NCI-H2107 treated with DMSO at 0.1 percent for 48 hours (cell line): Measurements from ENCODE around the gene CHST8.
"Not testable (repeated sequence)": the region's sequence is repeated elsewhere in the genome, so short reads cannot be mapped to it uniquely, and the experiment has no call there.

Experiments
- DNase-seq: peaks from one replicate; lab custom pipeline; 2025; ENCODE audit not compliant: unreplicated experiment; lab: John Stamatoyannopoulos, UW

The CHST8 gene

DNA sequence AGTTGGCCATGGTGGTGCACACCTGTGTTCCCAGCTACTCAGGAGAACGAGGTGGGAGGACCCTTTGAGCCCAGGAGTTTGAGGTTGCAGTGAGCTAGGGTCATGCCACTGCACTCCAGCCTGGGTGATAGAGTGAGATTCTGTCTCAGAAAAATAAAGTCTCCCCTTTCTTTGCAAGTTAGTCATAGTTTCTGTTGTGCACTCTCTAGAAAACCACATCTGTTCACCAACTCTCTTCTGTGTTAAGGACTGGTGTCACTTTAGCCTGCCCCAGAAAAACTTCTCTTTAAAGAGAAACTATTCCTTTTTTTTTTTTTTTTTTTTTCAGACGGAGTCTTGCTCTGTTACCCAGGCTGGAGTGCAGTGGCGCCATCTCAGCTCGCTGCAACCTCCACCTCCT, 4.9 kb upstream of the CHST8 start:
- no peak for DNase-seq

DNA sequence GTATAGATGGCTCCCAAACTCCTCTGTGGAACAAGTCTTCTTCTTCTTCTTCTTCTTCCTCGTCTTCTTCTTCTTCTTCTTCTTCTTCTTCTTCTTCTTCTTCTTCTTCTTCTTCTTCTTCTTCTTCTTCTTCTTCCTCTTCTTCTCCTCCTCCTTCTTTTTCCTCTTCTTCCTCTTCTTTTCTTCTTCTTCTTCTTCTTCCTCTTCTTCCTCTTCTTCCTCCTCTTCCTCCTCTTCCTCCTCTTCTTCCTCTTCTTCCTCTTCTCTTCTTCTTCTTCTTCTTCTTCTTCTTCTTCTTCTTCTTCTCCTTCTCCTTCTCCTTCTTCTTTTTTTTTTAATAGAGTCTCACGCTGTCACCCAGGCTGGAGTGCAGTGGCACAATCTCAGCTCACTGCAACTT, 3.4 kb upstream of the CHST8 start:
- DNase-seq = not testable (repeated sequence)

DNA sequence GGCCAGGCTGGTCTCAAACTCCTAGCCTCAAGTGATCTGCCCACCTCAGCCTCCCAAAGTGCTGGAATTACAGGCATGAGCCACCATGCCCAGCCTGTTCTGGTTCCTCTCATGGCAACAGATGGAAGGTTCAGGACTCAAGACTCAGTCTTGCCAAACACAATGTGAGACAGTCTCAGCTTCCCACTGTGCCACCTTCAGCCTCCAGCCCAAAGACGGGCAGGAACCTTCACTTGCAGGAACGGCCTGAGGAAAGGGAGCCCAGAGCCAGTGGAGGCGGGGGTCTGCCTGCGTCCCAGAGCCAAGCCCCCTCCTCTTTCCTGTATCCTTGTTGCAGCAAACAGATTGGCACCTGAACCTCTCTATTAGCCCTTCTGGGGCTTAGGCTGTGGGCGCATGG, 2.9 kb upstream of the CHST8 start:
- no peak for DNase-seq

DNA sequence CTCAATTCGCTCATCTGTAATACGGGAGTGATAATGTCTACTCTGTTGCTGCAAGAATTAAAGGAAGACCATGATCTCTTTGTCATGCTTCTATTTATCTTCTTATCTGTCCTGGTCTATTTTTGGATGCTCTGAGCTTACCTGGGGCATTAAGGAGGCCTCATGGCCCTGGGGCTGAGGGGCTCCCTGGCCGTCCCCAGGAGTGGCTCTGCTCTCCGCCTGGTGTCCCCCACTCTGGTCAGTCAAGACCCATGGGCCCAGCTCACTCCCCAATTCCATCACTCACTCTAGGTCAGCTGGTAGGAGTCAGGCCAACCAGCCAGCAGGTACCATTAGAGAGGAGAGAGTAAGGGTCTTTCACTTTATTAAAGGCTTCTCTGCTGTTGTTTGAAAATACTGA, 1.1 kb upstream of the CHST8 start:
- no peak for DNase-seq

DNA sequence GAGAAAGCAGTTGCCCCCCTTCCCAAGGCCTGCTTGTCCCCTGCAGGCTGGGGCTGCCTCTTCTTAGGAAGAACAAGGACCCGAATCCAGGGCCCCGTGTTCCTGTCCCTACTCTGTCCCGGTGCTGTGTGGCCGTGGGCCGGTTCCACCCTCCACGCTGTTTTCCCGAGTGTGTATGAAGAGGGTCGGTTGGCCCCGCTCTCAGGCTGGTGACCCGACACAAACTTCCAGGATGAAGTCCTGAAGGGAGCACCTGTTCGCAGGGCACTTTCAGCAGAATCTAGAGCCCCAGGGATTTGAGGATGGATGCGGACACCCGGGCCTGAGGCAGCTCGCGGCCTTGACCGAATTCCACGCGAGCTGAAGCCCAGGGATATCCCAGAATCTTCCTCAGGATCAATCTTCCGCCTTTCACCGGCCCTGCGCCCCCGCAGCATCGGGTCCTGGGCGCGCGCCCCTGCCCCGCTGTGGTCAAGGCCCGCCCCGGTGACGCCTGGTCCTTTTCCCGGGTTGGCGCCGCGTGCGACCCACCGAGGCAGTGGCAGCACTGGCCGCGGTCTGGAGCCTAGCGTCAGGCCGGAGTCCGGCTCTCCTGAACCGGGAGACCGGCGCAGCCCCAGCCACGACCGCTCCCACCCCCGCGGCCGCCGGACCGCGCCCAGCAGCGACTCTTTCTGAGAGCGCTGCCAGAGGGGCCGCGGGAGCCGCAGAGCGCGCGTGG, 528 bp upstream of the CHST8 start:
- no peak for DNase-seq

DNA sequence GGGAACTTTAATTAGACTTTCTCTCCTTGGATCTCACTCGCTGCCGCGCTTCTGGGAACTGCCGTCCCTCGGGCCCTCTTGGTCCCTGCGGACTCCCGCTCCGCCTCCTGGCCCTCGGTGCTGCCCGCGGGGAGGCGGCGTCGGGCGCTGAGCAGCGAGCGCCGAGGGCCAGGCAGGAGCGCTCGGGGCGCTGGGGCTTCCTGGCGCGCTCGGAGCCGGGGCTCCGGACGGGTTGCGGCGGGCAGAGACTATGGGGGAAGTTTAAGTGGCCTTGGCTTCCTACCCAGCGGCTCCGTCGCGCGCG, 704 bp downstream of the CHST8 start:
- no peak for DNase-seq

DNA sequence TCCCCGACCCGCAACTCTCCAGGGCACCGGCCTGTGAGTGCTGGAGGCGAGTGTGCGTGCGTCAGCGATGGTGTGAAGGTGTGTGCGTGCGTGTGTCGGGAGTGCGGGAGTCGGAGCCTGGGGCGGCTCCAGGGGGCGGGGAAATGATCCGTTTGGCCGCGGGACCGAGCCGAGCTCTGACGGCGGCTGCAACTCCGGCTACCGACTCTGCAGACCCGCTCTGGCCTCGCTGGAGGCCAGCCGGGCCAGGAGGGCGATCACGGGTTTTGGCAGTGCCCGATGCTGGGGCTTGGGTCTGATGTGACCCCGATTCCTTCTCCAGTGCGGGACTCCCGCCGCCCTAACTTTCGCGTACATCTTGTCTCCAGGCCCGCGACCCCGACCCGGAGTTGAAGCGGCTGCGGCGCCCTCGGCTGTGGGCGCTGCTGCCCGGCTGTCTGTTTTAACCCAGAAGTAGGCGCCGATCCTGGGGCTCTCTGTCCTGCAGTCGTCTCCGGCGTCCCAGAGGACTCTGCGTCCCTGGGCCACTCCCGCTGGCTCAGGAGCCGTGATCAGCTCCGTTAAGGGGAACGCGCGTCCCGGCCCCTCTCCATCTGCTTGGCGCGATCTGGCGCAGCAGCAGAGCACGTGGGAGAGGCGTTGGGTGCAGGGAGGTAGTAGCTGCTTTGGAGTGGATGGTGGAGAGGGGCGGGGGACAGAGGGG, 1.2 kb downstream of the CHST8 start:
- no peak for DNase-seq

DNA sequence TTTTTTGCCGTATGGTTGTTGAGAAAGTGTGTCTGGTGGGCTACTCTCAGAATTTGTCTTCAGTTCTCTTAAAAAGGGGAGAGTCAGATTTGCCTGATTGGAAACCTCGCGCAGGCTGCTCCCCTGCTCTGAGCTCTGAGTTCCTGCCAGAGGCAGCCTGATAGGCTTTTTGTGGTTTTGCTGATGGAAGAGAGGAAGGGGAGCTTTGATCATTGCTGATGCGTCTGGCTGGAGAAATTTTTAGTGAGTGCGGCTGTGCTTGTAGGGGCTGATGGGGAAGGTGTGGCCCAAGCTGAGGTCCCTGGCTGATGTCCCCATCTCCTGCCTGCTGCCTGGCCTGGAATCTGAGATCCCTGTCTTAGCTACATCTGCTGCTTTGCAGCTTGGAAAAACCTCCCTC, 2.8 kb downstream of the CHST8 start:
- DNase-seq = no peak

DNA sequence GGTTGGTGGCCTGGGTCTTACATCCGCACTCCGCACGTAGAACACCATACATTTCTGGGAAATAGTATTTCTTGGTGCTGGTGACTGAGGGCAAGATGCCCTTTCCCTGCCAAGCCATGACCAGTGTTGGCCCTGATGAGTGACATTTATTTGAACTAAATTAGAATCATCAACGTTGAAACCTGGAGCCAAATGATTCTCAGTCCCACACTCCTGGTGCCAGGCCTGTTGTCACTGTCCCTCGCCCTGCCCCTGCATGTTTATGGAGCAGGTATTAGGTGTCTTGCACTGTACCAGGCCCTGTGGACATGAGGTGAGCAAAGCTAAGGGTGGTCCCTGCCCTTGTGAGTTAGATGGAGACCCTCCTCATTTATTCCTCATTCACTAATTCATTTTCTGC, 5.8 kb downstream of the CHST8 start:
- DNase-seq = no peak

DNA sequence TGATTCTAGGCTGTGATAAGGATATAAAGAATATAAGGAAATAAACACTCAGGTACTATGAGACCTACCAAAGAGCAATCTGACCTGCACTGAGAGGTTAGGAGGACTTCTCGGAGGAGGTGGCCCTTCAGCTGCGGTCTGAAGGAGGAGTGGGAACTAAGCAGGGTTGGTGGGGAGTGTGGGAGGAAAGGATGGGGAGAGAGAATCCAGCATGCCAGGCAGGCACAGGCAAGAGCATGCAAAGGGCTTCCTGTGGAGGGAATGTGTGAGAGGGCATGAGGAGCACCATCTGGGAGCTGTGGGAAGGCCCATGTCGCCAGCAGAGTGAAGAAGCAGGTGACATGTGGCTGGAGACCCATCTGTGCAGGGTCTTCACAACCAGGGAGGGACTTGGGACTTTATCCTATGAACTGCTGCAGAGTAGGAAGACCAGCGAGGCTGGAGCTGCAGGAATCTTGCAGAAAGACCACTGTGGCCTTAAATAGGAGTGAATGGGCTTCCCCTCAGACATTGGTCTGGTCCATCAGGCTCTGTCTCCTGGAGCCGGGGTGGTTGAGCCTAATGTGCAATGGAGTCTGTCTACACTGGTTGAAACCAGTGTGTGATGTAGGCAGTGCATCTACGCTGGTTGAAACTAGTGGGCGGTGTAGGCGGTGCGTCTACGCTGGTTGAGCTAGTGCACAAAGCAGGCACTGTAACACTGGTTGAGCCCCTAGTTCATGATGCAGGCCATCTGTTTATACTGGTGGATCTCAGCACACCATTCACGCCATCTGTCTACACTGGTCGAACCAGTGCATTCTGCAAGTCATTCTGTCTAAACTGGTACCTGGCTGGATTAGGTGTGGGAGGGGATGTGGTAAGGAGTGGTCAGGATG, 6.4 kb downstream of the CHST8 start:
- DNase-seq = no peak

DNA sequence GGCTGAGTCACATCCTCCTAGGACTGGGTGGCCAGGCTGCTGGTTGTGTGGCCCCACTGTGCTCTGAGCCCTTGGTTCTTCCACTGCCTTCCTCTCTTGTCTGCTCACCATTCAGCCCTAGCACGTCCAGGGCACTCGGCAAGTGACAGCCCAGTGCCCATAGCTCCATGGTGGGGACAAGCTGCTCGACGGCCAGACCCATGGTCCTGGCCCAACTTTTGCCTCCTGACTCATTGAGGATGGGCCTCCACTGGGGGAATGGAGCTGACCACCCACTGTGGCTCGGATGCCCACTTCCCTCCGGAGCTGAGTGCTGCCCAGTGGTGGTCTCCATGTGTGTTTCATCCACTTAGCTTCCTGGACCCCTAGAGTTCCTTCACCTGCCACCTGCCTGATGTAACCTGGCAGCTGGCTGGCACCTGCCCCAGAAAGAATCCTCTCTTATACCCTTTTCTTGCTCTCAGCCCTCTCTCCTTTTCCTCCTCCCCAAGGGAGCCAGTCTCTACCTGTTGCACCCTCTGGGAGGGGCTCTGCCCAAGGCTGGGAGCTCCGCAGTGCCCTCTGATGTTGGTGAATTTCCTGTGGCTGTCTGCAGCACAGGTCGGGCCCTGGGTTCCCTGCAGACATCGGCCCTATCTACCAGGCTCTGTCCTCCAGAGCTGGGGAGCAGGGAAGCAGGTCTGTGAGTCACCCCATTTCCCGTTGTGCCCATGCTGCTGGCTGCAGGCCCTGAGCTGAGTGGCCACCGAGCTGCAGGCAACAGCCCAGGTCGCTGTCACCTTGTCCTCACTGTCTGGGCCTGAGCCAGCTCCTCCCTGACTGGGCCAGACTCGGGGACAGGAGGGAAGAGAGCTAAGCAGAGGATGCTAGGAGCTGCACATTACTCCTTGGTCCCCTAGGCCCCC, 7.4 kb downstream of the CHST8 start:
- no peak for DNase-seq

DNA sequence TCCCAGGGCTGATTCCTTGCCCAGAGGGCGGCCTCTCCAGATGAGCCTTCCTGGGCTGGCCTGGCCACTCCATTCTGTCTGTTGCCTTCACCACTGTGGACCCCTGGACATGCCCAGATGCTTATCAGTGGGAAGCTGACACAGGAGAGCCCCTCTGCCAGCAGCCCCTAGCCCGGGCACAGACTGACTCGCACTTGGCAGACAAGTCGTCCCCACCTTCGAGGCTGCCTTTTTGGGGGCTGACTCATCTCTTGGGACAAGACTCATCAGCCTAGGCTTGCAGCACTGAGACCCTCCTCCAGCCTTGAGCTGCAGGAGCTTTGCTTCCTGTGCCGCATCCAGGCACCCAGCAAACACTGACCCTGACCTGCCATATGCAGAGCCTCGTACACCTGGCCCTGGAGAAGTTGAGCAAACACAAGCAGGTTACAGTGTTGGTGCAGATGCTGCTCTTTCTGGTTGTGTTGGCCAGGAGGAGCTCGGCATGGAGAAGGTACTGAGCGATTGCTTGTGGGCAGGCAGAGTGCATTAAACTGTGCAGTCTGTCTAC, 8.1 kb downstream of the CHST8 start:
- DNase-seq = no peak

DNA sequence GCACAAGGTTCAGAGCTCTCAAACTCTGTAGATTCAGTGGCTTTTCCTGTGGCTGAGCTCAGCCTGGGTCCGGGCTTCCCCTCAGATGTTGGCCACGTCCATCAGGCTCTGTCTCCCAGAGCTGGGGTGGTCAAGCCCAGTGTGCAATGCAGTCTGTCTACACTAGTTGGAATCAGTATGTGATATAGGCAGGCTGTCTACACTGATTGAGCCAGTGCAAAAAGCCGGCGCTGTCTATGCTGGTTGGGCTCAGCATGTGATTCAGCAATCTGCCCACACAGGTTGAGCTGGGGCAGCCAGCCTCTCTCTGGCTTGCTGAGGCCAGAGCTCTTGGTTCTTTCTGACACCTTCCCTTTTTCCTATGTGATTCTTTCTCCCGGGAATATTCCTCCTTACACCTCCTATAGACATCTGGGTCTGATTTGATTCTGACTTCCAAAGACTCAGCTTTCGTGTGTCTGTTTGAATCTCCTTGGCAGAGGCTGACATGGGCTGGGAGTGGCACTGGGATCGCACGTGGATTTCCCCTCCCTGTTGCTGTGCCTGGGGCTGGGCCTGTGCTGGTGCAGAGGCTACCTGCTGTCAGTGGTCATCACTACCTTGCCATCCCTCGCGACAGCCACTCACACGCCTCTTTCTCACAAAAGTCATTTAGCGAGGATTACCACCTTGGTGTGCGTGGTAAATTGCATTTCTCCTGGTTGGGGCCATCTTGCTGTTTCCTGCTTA, 9.3 kb downstream of the CHST8 start:
- no peak for DNase-seq

DNA sequence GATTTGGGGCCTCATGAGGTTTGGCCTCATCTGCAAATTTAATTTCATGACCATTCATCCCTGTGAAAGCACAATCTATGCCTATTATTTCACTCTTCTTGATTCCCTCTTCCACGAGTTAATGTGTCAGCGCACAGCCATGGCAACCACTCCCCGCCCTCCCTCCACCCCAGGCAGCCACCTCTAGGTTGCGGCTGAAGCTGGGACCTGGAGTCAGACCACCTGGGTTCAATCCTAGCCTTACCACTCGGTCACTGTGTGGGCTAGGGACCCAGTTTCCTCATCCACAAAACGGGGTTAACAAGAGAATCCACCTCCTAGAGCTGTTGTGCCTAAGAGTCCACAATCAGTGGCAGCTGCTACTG, 9.8 kb downstream of the CHST8 start:
- no peak for DNase-seq

DNA sequence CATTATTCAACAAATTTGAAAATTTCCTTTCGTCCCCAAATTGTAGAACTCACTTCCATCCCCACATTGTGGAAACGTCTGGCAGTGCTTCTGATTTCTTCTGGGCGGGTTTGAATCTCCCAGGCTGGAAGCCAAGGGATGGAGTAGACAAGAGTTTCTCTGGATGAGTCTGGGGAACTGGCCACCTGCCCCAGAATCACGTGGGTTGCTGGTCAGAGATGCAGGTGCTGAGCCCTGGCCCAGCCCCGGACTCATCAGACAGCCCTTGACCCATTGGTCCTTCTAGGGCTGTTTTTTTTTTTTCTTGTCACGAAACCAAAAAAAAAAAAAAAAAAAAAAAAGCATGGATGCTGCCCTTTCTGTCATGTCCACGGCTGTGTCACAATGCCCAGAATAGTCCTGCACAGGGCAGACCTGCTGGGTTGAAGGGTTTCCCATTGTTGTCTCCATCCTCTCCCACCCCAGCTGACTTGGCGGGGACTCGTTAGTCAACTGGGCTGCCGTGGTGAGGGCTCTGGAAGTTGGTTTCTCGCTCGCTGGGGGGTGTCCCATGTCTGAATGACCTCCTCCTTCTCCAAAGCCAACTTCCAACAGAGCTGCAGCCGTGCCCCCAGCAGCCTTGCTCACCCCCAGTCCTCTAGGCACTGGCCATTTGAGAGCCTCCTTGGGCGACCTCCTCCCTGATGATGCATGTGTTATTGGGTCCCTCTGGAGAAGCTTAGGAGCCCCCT, 12.8 kb downstream of the CHST8 start:
- DNase-seq = no peak

DNA sequence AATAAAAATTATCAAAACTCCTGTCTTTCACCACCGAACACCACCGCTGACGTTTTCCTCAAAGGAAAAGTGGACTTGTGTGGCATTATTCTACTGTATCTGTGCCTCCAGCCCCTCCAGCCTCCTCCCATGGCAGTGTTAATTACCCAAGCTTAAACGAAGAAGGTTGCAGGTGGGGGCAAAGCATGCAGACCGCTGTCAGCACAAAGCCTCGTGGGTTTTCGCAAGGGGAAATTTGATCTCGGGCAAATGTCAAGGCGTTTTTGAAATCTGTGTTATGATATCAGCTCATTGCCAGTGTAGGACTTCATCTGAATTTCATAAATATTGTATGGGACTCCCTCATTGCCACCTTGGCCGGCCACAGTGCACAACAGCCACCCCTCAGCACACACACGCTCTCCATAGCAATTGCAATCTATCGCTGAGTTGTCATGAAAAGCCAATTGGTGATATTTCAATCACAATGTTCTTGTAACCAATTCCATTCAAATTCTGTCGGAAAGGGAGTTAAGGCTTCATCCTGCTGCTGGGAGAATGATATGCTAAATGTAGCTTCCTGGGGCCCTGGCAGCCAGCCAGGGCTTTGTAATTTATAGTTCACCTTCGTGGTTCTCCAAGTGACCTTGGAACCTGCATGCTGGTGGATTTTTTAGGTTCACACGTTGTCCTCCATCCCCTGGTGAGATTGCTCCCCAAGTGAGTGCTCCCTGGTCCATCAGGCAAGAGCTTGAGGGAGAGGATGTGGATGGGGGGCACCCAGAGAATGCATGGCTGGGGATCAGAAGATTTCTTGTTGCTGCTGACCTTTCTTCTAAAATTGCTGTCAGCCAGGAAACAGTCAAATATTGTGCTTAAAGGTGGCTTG, 16.6 kb downstream of the CHST8 start:
- DNase-seq = no peak

DNA sequence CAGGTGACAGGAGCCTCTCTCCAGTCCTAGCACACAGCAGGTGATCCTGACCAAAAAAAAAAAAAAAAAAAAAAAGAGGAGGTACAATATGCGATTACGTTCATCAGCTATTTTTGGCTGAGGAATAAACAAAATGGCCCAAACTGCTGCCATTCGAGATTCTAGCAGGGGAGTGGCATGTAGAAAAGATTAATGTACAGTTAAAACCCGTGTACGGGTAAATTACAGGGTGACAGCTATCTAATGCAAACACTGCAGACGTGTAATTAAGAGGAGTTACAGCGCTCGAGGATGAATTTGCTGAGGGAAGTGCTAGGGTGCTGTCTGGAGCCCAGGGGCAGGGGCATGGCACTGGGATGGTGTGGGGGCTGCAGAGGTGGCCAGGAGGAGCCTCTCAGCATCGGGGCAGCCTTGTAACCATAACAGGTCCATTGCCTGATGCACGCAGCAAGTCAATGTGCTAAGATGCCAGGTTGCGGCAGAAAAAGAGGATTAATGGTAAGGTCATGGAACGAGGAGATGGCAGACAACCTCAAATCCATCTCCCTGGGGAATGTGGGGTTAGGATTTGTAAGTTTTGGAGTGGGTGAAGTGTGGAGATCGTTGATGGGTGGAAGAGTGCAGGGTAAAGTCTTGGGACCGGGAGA, 17.4 kb downstream of the CHST8 start:
- peak; percentile 1 for DNase-seq

DNA sequence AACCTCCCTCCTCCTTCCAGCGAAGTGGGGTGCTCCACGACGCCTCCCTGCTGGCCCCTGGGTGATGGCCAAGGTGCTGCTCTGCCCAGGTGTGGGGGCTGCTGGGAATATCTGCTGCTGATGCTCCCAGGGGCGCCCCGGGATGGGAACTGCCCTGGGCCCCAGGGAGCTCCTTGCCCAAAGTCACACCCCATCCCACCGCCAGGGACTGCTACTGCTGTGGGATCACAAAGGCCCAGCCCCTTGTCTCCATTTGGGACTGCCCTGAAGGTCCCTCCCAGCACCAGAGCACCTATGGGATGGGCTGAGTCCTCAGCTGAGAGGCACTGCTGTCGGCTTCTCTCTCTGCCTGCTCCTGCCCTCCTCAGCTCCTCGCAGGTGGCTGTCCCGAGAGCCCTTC, 19.0 kb downstream of the CHST8 start:
- DNase-seq = no peak
